ENCODE results near the gene ADCY3.

The ADCY3 gene

GRCh38 chr2:24903161-24904103, 16.6 kb downstream of the ADCY3 start:
- DNase-seq (ENCODE audit: low read depth), result no peak

- no peak for DNase-seq (ENCODE audit: low read depth)
These were observed 20.6 kb downstream of the ADCY3 start for GRCh38 chr2:24899361-24899910.

- DNase-seq (ENCODE audit: low read depth), result no peak
These were observed 21.6 kb downstream of the ADCY3 start for GRCh38 chr2:24898122-24899109.

DNA sequence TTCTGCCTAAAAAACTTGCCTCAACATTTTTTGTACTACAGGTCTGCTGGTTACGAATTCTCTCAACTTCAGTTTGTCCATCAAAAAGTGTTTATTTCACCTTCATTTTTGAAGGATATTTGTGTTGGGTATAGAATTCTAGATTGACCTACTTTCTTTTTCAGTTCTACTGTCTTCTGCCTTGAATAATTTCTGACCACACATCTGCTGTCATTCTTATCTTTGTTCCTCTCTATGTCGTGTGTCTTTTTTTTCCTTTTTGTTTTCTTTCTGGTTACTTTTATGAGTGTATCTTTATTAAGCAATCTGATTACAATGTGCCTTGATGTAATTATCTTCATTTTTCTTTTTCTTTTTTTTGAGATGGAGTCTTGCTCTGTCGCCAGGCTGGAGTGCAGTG, 25.3 kb downstream of the ADCY3 start:
- DNase-seq (ENCODE audit: low read depth), result no peak

DNA sequence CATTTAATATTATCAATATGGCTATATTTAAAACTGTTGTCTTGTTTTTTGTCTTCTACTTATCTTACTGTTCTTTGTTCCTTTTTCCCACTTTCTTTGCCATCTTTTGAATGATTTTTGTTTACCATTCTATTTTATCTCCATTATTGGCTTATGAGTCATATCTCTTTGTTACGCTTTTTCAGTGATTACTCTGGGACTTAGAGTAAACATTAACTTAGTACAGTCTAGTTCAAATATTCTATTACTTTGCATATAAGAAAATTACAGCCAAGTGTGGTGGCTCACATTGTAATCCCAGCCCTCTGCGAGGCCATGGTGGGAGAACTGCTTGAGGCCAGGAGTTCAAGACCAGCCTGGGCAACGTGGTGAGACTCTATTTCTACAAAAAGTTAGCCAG, 26.1 kb downstream of the ADCY3 start:
- DNase-seq (ENCODE audit: low read depth), result no peak

- no peak for DNase-seq (ENCODE audit: low read depth)
These were observed 27.1 kb downstream of the ADCY3 start for GRCh38 chr2:24892928-24893327.

- DNase-seq (ENCODE audit: low read depth), result no peak
These were observed 28.8 kb downstream of the ADCY3 start for GRCh38 chr2:24891201-24891600.

DNA sequence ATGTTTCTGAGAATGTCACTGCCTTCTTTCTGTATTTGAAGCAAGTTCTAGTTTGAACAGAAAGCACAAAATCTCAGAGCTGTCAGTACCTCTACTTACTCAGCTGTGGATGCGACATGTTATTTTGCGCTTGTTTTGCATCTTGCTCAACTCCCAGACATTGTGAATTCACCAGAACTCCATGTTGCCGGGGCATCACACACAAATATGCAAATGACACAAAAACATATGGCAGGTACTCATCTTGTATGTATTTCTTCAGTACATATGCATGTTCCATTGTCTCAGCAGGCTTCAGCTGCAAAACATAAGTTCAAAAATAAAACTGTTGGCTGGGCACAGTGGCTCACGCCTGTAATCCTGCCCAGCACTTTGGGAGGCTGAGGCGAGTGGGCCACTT, 30.8 kb downstream of the ADCY3 start:
- DNase-seq (ENCODE audit: low read depth), result no peak

DNA sequence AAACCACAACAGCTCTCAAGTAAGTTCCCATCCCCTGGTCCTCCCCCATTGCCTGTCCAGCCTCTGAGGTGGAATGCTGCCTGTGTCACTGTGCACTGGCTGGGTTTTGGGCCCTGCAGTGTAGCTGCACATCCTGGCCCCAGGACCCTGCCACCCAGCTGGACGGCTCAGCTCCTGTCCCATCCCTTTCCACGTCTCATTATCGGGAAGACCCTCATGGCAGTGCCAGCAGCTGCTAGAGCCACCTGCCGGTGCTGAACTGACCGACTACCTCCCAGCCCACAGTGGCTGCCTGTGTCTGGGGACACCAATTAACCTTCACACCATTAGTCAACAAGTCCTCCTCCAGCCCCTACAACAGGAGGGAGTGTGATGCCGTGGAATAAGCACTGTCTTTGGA, 31.9 kb downstream of the ADCY3 start:
- DNase-seq (ENCODE audit: low read depth), result no peak

- DNase-seq (ENCODE audit: low read depth), result no peak
These were observed 32.6 kb downstream of the ADCY3 start for GRCh38 chr2:24887307-24887874.

DNA sequence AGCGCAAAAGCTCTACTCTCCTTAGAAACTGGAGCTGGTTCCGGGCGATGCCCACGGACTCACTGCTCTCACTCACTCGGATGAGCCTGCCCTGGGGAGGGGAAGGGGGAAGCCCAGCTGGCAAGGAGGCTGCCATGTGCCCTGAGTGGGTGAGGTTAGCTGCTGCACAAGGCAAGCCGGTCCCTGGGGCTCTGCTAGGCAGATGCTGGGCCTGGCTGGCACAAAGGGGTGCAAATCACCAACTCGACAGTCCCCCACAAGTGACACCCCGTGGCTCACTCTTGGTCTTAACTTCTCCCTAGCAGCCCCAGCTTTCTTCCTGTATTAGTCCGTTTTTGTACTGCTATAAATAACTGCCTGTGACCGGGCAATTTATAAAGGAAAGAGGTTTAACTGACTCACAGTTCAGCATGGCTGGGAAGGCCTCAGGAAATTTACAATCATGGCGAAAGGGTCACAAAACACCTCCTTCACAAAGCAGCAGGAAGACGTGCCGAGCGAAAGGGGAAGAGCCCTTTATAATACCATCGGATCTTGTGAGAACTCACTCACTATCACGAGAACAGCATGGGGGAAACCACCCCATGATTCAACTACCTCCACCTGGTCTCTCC, 33.2 kb downstream of the ADCY3 start:
- DNase-seq (ENCODE audit: low read depth), result no peak

DNA sequence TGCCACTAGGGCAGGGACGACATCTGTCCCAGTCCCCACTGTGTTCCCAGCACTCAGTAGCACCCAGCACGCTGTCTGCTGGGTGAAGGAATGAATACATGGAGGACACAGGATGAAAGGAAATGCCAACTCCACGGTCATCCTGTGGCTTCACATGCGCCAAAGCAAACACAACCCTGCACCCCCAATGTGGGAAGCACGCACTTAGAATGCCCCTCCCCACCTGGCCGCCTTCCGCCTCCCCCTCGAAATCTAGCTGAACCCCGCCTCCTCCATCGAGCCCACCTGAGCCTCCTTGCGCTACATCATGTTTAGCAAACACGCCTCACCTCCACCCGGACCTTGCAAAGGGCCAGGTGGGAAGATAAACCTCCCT, 33.9 kb downstream of the ADCY3 start:
- DNase-seq (ENCODE audit: low read depth), result no peak

DNA sequence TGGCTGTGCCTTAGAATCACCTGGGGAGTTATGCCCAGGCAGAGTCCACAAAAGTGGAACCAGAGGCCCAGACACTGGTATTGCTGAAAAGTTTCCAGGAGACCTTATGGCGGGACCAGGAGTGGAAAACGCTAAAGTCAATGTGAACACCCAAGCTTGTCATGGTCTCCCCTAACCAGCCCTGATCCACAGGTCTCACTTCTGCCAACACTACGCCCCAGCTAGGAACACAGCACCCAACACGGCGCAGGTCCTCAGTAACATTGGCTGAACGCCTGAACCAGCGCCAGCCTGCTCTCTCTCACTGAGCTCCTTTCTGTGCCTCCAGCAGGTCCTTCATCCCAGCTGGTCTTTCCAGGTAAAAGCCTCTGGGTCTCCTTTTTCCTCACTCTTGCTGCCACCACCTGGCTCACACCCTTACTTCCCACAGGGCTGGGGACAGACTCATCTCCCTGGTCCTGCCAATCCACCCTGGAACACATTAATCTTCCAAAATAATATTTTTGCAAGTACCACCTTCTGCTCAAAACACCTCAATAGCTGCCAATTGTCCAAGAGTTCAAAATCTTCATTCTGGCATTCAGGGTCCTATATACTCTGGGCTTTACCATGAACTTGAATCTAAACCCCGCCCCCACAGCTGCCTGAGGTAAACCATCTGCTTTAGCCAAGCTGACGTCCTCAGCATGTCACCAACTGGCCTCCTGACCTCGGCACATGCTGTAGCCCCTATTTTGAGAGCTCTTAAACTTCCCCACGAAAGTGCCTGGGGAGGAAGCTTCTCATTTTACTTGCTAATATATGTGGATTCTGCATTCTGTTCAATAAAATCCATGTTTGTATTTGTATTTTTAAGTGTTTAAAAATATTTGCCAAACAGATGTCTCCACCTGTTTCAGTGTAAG, 34.6 kb downstream of the ADCY3 start:
- no peak for DNase-seq (ENCODE audit: low read depth)

GRCh38 chr2:24883946-24884345, 36.1 kb downstream of the ADCY3 start:
- no peak for DNase-seq (ENCODE audit: low read depth)

DNA sequence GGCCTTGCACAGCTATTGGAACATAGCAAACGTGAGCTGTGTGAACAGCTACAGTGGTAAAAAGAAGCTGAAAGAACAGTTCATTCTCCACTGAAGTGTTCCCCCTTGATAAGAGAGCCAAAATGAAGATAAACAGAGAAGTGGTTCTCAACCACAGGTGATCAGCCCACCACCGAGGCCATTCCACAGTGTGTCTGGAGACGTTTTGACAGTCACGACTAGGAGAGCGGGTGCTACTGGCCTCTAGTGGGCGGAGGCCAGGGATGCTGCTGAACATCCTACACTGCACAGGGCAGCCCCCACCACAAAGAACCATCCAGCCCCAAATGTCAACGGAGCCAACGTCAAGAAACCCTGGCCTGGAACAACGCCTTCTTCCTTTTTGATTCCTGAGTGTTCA, 38.4 kb downstream of the ADCY3 start:
- no peak for DNase-seq (ENCODE audit: low read depth)

- DNase-seq (ENCODE audit: low read depth), result no peak
These were observed 38.9 kb downstream of the ADCY3 start for GRCh38 chr2:24881158-24881557.

- DNase-seq (ENCODE audit: low read depth), result no peak
These were observed 41.7 kb downstream of the ADCY3 start for GRCh38 chr2:24878341-24878740.

GRCh38 chr2:24877646-24878045, 42.4 kb downstream of the ADCY3 start:
- no peak for DNase-seq (ENCODE audit: low read depth)

- DNase-seq (ENCODE audit: low read depth), result no peak
These were observed 43.0 kb downstream of the ADCY3 start for GRCh38 chr2:24877067-24877466.

DNA sequence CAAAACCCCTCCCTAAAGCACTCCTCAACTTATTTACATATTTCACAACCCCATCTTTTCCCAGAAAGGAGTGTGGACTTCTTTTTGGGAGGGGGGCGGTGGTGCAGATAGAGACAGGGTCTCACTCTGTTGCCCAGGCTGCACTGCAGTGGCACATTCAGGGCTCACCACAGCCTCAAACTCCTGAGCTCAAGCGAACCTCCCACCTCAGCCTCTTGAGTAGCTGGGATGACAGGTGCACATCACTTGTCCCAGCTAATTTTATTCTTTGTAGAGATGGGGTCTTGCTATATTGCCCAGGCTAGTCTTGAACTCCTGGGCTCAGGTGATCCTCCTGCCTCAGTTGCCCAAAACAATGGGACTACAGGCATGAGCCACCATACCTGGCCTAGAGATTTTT, 44.1 kb downstream of the ADCY3 start:
- DNase-seq (ENCODE audit: low read depth), result no peak

- no peak for DNase-seq (ENCODE audit: low read depth)
These were observed 44.8 kb downstream of the ADCY3 start for GRCh38 chr2:24875272-24875671.
